Peyer's patch (tissue), 4 donors: Measurements from ENCODE around the gene USP6NL.

Source experiments
- CTCF ChIP-seq, 6 experiments: fragments of 450-650 bp in 4 of 6; fragments of 200-600 bp in 2 of 6; sonication (generic) in 1 of 6; IDR thresholded peaks; one replicate each; pipeline ENCODE4 v1.5.1; 2017 to 2019; ENCODE audit warnings: antibody characterized with exemption in 6 of 6, mild to moderate bottlenecking in 3 of 6, moderate library complexity in 1 of 6
- POLR2A ChIP-seq, 2 donors: fragments of 450-650 bp; IDR thresholded peaks; one replicate each; pipeline ENCODE4 v1.5.1; 2017; ENCODE audit warnings: antibody characterized with exemption in 2 of 2, mild to moderate bottlenecking in 2 of 2, moderate library complexity in 2 of 2

GRCh38 chr10:11573497-11573896 is 38.0 kb downstream of the USP6NL start:
- TF ChIP-seq CTCF (IDR thresholded peaks at IDR 0.05) (no peak), POLR2A (IDR thresholded peaks at IDR 0.05) (no peak)
